ENCODE measurements around the gene CD200R1.

CD200R1 gene, protein sequence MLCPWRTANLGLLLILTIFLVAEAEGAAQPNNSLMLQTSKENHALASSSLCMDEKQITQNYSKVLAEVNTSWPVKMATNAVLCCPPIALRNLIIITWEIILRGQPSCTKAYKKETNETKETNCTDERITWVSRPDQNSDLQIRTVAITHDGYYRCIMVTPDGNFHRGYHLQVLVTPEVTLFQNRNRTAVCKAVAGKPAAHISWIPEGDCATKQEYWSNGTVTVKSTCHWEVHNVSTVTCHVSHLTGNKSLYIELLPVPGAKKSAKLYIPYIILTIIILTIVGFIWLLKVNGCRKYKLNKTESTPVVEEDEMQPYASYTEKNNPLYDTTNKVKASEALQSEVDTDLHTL

DNA sequence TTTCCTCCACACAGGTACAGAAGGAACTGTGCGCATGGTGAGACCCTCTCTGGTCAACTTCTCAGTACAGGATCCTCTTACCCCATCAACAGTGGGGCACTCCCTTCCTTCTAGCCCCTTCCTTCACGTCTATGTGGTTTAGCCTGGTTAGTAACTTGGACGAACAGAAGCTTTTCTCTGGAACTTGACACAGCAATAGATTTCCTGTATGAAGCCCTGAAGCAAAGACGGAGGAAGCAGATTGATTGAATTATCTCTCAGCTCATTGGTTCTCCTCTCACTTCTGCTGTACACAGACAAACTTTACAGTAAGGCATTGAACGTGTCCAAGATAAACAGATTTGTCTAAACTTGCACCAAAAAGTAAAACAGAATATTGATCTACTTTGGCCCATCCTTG is at the start of gene CD200R1:
TSS of gene CD200R1 (minus strand) at position 210 of the 400 bp plus-strand sequence. CDS start 246 bp downstream, outside the sequence.
- no peak for DNase-seq (ENCODE audit: low read depth)

DNA sequence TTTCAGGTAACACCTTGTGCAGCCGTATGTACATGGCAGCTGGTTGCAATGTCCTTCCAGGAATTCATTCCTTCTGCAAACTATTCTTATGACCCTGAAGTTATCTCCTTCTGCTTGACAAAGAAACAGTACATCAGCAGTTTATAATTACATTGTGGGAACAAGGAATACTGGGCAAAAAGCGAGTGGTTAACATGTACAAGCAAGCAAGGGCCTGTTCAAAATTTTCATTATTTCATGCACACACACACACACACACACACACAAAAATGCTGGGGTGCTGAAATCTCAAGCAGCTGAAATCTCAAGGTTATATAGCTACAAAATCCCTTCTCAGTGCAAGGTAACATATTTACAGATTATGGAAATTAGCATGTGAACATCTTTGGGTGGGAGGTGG is 46.6 kb upstream of the CD200R1 start:
- DNase-seq (ENCODE audit: low read depth), result no peak

DNA sequence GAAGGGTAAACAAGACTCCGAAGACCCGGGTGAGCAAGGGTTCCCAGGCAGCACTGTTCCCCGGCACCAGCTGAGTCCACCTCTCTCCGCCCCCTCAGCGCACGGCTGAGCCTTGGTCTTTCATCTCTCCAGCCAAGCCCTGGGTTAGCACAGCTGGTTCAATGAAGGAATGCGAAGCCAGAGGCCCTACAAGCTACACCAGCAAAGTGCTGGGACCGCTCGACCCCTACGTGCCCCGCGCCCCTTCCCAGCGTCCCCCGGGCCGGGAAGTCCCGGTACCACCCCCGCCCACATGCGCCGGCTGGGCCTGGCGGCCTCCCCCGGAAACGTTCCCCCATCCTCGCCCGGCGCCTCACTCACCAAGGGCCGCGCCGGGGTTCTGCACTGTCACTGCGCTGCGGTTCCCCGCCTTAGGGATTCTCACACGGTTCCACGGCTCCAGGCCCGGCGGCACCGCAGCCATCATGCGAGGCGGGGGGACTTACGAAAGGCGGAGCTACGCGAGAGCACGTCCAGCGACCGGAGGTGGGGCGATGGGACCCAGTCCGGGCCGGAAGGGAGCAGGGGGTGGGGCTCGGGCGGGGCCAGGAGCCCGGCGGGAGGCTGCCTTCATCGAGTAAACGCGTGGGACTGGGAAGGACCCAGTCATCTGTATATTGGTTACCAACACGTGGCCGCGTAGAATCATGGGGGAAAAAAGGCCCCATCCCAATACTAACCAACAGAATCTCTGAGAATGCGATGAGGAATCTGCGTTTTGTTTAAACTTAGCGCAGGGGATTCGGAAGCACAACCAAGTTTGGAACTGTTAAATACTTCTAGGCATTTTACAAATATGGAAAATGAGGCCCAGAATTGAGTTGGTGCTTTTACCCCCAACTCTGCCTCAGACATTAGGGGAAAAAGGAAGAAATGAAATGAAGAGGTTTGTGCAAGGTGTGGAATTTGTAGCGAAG is 44.6 kb upstream of the CD200R1 start:
- DNase-seq (ENCODE audit: low read depth), result peak; percentile 83

DNA sequence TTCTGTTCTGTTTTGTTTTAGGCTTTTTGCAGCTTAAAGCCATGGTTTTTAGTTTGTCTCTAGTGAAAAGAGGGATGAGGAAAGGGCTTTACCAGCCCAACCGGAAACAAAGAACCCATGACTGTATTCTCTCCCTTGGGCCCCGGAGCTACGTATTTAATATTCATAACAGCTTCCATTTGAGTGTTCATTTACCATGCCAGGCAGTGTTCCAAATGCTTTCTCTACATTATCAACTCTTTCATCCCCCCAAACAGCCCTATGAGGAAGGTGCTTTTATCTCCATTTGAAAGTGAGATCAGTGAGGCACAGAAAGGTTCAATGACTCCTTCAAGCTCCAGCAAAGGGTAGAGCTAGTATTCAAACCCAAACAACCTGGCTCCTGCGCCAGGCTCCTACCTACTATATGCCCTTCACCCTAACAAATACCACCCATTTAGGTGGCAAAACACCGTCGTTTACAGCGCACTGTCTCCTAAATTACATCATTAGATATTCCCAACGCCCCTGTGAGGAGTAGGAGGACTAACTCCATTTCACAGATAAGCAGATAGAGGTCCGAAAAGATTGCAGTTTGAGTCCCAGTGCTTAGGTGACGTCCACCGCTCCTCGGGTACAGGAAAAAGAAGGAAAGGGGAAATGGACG is 43.8 kb upstream of the CD200R1 start:
- no peak for DNase-seq (ENCODE audit: low read depth)

DNA sequence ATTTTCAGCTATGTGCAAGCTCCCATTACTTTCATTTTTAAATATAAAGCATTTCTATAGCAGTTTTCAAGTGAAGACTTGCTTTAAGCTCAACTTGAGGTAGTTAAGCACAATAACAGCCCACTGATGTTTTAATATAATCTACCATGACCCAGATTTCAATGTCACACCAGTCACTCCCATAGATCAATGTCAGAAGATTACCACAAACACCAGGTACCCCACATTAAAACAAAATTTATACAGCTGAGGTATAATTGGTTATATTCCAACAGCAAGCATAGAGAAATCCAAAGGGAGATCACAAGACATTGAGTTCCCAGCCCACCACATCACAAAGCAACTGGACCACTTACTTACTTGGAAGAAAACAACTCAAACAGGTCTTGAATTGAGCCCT is 38.7 kb upstream of the CD200R1 start:
- DNase-seq (ENCODE audit: low read depth), result no peak

DNA sequence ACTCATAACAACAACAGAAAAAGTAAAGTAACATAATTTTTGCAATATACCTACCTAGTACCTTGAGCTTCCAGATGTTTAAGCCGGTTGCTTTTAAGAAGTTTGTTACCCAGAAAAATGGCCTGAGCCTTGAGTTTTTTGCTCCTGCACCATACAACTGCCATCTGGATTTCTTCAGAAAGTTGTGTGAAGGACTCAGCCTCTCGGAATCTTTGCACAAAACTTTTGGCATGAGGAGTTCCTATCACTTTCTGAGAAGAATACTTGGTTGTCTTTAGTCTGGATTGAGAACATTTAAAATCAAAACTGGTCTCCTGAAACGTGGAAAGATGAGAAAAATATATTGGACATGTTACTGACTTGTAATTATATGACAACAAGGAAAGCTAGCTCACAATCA is 33.2 kb upstream of the CD200R1 start:
- no peak for DNase-seq (ENCODE audit: low read depth)

DNA sequence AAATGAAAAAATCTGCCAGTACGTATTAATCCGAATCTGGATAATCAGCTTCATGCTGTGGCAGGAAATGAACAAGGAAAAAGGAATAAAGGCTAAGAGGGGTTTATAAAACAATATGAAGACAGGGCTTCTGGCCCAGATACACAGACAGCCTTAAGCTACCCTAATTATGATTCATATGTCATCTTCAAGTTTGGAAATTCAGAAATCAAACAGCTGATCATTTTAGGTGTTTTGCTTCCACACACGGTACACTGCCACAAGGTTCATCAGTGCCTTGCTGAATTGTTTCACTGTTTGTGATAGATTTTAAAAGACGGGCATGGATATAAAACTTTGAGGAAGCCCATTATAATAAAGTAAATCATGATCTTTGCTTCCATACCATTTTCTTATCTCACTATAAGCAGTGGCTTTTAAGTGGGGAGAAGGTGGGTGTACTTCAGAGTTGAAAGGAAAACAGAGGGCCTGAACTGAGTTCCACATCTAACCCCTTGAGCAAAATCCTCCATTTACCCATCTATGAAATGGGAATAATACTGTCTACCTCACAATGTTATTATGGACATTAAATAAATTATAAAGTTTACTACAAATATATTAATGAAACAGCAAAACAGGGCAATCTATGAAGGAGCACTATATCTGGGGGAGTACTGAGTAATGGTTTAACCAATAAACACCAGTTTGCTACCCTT is 31.6 kb upstream of the CD200R1 start:
- no peak for DNase-seq (ENCODE audit: low read depth)

DNA sequence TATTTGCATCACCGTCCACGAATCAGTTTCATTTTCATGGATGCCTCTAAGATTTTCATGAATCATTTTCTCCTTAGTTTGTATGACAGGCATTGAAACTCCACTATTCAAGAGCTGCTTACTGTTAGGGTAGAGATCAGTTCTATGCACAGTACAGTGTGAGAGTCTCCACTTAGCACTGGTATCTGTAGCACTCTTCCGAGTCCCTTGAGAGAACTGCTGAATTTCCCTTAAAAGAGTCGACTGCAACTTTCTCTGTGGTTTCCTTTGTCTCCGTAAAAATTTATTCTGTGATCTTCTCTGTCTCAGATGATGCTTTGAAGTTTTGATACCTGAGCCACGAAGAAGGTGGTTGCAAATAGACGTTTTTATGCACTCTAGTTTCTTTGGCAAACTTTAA is 30.7 kb upstream of the CD200R1 start:
- no peak for DNase-seq (ENCODE audit: low read depth)

DNA sequence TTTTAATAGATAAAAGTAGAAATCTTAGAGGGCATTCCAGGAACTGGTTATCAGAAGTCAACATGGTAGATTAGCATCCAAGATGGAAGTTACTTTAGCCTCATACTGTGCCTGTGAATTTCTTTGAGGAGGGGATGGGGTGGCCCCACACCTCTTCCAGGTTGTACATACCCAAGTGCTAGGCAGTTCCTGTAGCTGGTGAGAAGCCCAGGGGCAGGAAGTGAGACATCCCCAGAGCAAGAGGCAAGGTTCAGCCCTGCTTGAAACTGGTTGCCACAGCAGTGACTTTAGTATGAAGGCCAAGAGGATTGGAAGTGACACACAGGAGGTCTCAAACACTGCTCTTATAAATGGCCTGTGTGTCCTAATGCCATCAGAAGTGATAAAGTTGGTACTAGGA is 27.8 kb upstream of the CD200R1 start:
- DNase-seq (ENCODE audit: low read depth), result no peak

DNA sequence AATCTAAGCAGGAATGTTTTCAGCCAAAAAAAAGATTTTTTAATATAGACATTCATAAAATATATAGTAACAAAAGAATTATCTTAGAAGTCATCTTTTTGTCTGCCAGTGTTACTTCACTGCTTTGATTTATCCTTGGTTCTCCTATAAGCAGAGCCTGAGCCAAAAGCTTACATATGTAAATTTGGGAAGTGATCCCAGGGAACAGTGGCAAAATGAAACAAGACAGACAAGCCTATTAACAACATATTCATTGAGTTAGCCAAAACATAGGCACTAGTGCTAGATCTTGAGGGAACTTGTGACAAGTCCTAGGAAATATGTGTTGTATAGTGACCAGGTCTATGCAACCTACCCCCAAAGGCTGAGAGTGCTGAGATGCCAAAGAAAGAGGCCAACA is 27.1 kb upstream of the CD200R1 start:
- DNase-seq (ENCODE audit: low read depth), result no peak

DNA sequence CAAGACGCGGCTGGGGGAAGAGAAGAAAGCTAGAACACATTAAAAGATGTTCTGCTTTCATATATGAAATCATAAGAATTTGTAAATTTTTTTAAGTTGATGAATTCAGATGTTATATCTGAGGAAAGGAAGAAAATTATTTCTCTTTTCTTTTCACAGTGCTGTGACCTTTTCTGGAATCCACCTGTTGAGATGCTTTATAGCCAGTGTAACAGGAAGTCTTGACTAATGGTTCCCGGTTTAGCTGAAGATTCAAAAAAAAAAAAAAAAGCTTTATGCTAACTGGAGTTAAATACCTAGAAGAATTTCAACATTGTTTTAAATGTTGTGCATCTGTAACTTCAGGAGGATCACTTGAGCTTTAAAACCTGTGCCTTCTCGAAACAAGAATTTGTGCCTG is 25.8 kb upstream of the CD200R1 start:
- no peak for DNase-seq (ENCODE audit: low read depth)

DNA sequence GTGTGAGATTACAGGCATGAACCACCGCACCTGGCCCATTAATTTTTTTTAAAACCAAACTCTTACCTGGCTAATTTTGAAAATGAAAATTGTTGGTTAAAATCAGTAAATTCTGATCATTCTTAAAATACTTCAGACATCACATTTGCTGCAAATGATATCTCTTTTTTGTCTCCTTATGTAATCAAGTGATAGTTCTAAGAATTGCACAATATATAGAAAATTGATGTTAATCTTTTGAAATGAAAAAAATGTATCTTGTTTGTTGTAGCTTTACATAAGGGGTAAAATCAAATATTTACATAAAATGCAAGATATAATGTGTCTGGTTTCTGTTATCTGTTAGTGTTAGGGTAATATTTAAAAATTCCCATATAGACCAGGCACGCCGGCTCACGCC is 20.9 kb upstream of the CD200R1 start:
- no peak for DNase-seq (ENCODE audit: low read depth)

DNA sequence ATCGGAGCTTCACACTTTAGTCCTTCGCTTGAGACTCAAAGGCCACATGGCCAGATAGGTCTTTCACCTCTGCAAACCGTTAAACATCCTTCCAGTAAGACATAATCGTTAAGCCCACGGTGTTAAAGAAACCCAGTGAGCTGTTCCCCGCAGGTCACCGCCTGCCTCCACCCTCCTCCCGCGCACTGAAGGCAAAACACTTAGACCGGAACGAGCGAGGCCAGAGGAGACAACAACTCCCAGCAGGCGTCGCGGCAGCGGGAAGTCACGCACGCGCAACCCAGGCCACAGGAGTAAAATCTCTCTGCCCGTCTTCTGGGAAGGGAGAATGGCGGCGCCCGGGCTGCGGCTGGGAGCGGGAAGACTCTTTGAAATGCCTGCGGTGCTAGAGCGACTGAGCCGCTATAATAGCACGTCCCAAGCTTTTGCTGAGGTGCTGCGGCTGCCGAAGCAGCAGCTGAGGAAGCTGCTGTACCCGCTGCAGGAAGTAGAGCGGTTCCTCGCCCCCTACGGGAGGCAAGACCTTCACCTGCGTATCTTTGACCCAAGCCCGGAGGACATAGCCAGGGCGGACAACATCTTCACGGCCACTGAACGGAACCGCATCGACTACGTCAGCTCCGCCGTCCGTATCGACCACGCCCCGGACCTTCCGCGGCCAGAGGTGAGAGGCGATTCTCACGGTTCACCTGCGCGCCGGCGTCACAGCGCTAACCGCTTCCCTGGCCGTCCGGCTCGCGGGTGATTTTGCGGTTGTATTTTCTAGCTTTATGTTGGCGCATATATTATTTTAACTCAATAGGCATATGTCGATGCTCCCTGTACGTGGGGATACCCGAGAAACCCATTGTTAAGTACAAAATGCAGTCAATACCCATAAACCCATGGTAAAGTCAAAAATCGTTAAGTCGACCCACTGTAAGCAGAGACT is 16.0 kb upstream of the CD200R1 start, which contains the start of gene GTPBP8:
TSS of gene GTPBP8 (plus strand) at position 313 of the 931 bp plus-strand sequence. CDS start at position 329, 16 bp downstream.
- DNase-seq (ENCODE audit: low read depth), result peak; percentile 65

DNA sequence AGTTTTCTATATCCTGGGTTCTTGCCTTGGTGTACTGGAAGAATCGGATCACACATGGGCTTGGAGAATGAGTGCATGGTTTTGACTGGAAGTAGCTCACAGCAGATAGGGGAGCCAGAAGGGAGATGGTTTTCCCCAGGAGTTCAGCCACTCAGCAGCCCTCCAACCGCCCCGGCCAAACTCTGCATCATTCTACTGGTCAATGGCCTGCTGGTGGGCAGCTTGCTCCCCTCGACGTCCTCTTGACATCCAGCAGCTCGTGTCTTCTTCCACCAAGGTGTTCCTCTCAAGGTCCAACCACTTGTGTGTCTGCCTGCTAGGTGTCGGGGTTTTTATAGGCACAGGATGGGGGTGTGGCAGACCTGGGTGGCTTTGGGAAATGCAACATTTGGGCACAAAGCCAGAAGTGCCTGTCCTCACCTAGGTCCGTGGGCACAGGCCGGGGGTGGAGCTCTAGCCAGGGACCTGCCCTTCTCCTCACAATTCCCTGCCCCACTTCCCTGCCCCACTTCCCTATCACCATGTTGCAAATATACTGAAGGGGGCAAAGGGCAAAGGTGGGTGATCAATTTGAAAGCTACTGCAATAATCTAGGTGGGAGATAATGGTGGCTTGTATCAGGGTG is 12.9 kb upstream of the CD200R1 start:
- DNase-seq (ENCODE audit: low read depth), result no peak

DNA sequence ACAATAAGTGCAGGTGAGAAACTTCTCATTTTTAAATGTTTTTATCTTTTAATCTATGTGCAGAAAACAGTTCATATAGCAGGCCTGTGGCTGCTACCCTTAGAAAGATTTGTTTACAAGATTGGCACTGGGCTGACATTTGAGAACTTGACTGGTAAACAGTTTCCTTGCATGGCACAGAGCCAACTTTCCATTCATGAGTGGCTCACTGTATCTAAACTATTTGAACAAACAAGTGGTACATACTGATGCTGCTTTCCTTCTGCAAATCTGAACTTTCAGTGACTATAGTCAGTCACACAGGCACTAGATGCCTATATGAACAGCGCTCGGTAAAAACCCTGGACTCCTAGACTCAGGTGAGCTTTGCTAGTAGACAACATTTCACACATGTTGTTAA is 9.6 kb upstream of the CD200R1 start:
- no peak for DNase-seq (ENCODE audit: low read depth)

DNA sequence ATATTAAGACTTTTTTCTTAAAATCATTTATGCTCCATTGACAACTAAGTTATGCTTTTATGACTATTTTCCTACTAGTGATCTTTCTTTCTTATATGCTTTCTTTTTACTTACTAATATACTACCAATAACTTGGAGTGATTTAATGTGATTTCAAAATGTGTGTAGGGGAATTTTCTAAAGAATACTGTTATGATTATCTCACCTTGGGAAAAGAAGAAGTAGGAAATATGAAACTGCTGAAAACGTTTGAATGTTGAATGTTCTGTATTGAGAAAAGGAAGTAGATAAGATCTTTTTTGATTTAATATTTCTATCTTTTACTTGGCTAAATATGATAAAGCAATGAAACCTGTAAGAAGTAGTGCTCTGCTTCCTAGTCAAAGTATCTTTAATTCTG is 7.8 kb upstream of the CD200R1 start:
- DNase-seq (ENCODE audit: low read depth), result no peak

DNA sequence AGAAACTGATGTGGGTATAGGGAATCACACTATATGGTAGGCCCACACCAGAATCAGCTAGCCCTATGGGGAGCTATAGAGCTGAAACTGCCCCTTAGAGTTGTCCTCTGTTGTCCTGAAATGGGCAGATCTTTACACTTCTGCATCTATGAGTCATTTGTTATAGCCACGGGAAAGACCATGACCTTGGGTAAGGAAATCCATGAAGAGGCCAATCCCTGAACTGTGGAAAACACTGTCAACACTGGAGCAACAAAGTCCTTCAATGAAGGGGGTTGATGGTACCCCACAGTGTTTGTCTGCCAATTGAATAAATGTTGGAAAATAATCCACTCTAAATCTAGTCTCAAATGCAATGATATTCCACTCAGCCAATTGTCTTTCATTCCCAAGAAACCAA is 5.2 kb upstream of the CD200R1 start:
- DNase-seq (ENCODE audit: low read depth), result no peak

DNA sequence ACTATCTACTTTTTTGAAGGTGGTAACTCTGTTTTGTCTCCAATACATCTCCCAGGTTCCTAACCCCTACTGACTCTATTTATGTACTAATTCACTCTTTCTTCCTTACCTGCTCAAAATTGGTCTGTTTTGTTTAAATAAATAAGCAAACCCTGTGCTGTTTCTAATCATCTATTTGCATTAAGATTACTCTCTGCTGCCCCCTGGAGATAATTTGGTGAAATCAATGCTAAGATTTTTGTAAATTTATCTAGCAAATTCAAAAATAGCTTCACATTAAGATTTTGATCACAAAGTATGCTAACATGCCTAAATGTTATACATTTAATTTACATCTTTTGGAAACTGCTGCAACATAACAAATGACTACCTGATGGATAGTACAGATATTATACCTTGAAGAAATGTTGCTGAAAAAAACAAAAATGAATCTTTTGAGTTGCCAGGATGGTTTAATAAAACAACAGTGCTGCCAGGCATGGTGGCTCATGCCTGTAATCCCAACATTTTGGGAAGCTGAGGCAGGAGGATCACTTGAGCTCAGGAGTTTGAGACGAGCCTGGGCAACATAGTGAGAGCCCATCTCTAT is 4.4 kb upstream of the CD200R1 start:
- no peak for DNase-seq (ENCODE audit: low read depth)

DNA sequence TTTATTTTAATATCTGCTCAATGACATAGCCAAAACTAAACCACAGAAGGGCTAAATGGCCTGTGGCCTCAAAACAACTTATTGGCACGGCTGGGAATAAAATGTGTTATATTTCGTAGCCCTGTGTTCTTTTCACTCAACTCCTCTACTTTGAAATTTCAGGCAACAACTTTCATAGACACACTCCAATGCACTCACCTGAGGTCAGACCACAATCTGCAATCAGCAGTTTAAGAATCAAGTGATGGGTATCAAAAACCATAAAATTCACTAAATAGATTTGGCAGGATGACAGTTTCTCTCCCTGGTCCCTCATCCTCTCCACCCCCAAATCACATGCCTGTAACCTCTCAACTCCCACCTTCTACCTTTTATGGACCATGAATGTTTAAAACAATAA is 2.0 kb upstream of the CD200R1 start:
- no peak for DNase-seq (ENCODE audit: low read depth)

DNA sequence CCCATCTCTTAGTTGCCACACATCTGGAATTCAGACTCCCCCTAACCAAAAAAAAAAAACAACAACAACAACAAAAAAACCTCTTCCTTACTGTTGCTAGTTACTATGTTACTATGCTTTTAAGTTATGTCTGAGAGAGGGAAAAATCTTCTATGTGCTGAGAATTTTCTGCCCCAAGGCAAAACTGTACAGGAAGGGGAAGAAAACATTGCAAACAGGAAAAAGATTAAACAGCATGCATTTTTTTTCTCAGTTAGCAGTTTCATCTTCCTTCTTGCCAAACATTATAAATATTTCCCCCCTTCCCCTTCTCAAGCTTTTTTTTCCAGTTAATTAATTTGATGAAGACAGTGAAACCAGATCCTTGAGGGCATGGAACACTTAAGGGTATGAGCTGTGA is 1.1 kb upstream of the CD200R1 start:
- no peak for DNase-seq (ENCODE audit: low read depth)
